ENCODE results near the gene FBXL4.

DNA sequence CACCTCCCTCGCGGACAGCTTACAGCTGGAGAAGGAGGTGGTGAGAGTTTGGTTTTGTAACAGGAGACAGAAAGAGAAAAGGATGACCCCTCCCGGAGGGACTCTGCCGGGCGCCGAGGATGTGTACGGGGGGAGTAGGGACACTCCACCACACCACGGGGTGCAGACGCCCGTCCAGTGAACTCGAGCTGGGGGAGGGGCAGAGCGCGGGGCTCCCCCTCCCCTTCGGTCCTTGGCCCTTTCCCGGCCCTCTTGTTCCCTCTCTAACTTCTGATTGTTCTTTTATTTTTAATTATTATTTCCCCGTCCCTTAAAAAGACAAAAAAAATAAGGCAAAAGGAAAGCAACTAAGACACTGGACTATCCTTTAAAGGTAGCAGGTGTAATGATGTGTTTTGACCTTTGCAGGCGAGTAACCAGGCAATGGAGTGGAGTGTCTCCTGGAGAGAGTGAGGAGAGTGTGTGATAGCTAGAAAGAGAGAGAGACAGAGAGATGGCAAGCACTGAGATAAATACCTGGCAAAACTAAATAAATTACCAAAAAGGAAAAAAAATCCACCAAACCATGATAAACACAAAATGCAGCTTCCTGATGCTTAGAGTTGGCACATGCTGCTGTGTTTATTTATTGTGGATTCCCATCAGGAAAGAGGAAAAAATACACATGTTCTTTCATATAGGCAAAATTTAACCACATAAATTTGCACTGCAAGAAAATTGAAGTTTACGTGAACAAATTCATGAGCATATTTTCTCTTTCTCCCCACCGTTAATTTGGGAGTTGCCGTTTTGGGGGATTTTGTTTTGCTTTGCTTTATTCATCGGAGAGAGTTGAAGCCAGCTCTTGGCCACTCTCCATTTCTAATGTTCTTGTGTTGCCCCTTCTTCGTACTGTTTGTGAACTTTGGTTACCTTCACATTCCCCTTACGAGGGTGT, 111.5 kb downstream of the FBXL4 start:
- TF ChIP-seq CHD2 (IDR thresholded peaks at IDR 0.05; ENCODE audit: low read length, partially characterized antibody) (no peak), YY1 (IDR thresholded peaks at IDR 0.05; ENCODE audit: low read depth) (no peak), POLR2AphosphoS5 (IDR thresholded peaks at IDR 0.05; ENCODE audit: low read depth, low read length) (no peak)
- TF ChIP-seq, protein P1, sequence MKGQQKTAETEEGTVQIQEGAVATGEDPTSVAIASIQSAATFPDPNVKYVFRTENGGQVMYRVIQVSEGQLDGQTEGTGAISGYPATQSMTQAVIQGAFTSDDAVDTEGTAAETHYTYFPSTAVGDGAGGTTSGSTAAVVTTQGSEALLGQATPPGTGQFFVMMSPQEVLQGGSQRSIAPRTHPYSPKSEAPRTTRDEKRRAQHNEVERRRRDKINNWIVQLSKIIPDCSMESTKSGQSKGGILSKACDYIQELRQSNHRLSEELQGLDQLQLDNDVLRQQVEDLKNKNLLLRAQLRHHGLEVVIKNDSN (IDR thresholded peaks at IDR 0.05; ENCODE audit: borderline replicate concordance, low read depth), result no peak
- TF ChIP-seq, protein P2, sequence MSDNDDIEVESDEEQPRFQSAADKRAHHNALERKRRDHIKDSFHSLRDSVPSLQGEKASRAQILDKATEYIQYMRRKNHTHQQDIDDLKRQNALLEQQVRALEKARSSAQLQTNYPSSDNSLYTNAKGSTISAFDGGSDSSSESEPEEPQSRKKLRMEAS (IDR thresholded peaks at IDR 0.05; ENCODE audit: low read depth), result no peak
- TF ChIP-seq, protein P3, sequence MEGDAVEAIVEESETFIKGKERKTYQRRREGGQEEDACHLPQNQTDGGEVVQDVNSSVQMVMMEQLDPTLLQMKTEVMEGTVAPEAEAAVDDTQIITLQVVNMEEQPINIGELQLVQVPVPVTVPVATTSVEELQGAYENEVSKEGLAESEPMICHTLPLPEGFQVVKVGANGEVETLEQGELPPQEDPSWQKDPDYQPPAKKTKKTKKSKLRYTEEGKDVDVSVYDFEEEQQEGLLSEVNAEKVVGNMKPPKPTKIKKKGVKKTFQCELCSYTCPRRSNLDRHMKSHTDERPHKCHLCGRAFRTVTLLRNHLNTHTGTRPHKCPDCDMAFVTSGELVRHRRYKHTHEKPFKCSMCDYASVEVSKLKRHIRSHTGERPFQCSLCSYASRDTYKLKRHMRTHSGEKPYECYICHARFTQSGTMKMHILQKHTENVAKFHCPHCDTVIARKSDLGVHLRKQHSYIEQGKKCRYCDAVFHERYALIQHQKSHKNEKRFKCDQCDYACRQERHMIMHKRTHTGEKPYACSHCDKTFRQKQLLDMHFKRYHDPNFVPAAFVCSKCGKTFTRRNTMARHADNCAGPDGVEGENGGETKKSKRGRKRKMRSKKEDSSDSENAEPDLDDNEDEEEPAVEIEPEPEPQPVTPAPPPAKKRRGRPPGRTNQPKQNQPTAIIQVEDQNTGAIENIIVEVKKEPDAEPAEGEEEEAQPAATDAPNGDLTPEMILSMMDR (IDR thresholded peaks at IDR 0.05), result no peak
- TF ChIP-seq, protein P4, sequence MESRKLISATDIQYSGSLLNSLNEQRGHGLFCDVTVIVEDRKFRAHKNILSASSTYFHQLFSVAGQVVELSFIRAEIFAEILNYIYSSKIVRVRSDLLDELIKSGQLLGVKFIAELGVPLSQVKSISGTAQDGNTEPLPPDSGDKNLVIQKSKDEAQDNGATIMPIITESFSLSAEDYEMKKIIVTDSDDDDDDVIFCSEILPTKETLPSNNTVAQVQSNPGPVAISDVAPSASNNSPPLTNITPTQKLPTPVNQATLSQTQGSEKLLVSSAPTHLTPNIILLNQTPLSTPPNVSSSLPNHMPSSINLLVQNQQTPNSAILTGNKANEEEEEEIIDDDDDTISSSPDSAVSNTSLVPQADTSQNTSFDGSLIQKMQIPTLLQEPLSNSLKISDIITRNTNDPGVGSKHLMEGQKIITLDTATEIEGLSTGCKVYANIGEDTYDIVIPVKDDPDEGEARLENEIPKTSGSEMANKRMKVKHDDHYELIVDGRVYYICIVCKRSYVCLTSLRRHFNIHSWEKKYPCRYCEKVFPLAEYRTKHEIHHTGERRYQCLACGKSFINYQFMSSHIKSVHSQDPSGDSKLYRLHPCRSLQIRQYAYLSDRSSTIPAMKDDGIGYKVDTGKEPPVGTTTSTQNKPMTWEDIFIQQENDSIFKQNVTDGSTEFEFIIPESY (IDR thresholded peaks at IDR 0.05; ENCODE audit: borderline replicate concordance, low read depth), result no peak
